ENCODE data around the gene FOXP4. TPM values are rescaled to one million over a fixed set of nuclear protein-coding genes. Genes with fewer than 3 reads are reported as not detected.

Gene FOXP4
- total RNA-seq, 1 experiment from 2014 or later, result 26.0 TPM

- Histone ChIP-seq H3K79me2 (ENCODE audit: low read depth) (no peaks in the 10 kb centered on the region), H3K9me3 (ENCODE audit: insufficient read depth, low read depth) (no peaks in the 10 kb centered on the region), H3K27ac (no peak overlapping the region), H3K4me2 (peak overlapping the region; percentile 78), H3F3A (ENCODE audit: insufficient read depth, low read depth) (no peaks in the 10 kb centered on the region), H3K36me3 (ENCODE audit: low read depth) (no peaks in the 10 kb centered on the region), H3K4me1 (replicated peaks; ENCODE audit: insufficient read depth) (0 out of 2 replicates have a peak, but pooled peaks cover 6% of the 10 kb centered on the region), H3K4me3 (peak overlapping the region; percentile 46; the same call in 1 of the 2 replicates), H3K9me2 (ENCODE audit: insufficient read depth) (no peaks in the 10 kb centered on the region), H3K27me3 (ENCODE audit: insufficient read depth, low read depth) (peaks cover 34% of the 10 kb centered on the region), H4K20me1 (ENCODE audit: insufficient read depth) (no peaks in the 10 kb centered on the region), H2AFZ (no peak overlapping the region)
- no peak for DNase-seq
- intact Hi-C loops (cut with micrococcal nuclease; ENCODE audit: unreplicated experiment), result no loop called here
- ChIA-PET POLR2A (ENCODE audit: unreplicated experiment) (no interaction called here), CTCF (no interaction called here)
- BruUV-seq (replicated peaks), result no TSS peak
- TF ChIP-seq CTCF (conservative IDR thresholded peaks at IDR 0.05) (no peak), EZH2 (IDR thresholded peaks at IDR 0.05; ENCODE audit: low read depth) (no peak)
Measured at GRCh38 chr6:41504466-41505121, 41.6 kb upstream of the FOXP4 start.

DNA sequence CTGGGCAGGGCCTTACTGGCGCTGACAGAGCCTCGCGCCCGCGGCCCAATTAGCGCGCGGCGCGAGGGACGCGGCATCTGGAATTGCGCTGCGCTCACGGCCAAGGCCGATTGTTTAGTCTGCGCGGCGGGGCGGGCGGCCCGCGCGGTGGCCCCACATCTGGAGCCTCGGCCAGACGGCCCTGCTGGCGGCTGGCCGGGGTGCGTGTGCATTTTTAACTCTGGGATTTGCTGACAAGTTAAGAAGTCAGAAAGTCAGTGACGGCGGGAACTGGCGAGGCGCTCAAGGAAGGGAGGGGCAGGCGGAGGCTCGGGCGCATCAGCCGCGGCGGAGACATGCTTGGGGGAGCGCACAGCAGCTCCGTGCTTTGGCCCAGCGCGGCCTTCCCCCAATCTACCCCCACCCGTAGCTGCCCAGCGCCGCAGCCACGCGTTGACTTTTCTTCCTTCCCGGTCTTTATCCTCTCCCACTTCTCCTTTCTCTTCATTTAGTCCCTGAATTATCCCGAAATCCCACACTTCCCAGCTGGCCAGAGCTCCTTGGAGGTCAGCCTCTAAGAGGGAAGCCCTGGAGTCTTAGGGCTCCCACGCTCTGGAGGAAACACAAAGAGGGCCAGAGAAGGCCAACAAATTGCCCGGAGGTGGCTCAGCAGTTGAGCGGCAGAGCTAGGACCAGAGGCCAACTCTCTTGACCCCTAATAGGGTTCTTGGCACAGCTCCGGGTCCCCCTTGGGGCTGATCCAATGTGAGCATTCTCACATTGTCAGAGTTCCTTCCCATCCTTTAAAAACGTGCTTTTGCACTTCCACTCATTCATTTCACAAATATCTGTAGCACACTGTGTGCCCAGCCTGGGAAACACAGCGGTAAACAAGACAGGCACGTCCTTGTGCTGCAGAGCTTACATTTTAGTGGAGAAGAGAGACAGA, 40.8 kb upstream of the FOXP4 start:
- TF ChIP-seq CTCF (conservative IDR thresholded peaks at IDR 0.05) (no peak), EZH2 (IDR thresholded peaks at IDR 0.05; ENCODE audit: low read depth) (no peak)
- Histone ChIP-seq H3K27ac (no peak overlapping the region), H3K36me3 (ENCODE audit: low read depth) (no peaks in the 10 kb centered on the region), H3K4me2 (peak overlapping the region; percentile 42), H4K20me1 (ENCODE audit: insufficient read depth) (no peaks in the 10 kb centered on the region), H3K4me1 (replicated peaks; ENCODE audit: insufficient read depth) (0 out of 2 replicates have a peak, but pooled peaks cover 6% of the 10 kb centered on the region), H3F3A (ENCODE audit: insufficient read depth, low read depth) (no peaks in the 10 kb centered on the region), H3K9me3 (ENCODE audit: insufficient read depth, low read depth) (no peaks in the 10 kb centered on the region), H3K79me2 (ENCODE audit: low read depth) (no peaks in the 10 kb centered on the region), H3K4me3 (no peak overlapping the region), H2AFZ (no peak overlapping the region), H3K9me2 (ENCODE audit: insufficient read depth) (no peaks in the 10 kb centered on the region), H3K27me3 (ENCODE audit: insufficient read depth, low read depth) (peaks cover 34% of the 10 kb centered on the region)
- DNase-seq, result peak in 1 of 2 experiments; percentile 25
- CTCF ChIA-PET, result no interaction called here
- no TSS peak for BruUV-seq (replicated peaks)
- intact Hi-C loops (cut with micrococcal nuclease; ENCODE audit: unreplicated experiment), result no loop called here
- POLR2A ChIA-PET (ENCODE audit: unreplicated experiment), result no interaction called here

- no peak overlapping the region for H3K4me2 ChIP-seq
- no peaks in the 10 kb centered on the region for H3K9me3 ChIP-seq (ENCODE audit: insufficient read depth, low read depth)
- no TSS peak for BruUV-seq (replicated peaks)
- TF ChIP-seq EZH2 (IDR thresholded peaks at IDR 0.05; ENCODE audit: low read depth), result no peak
- TF ChIP-seq CTCF (conservative IDR thresholded peaks at IDR 0.05), result no peak
- peaks cover 33% of the 10 kb centered on the region for H3K27me3 ChIP-seq (ENCODE audit: insufficient read depth, low read depth)
- H3K4me3 ChIP-seq, result no peak overlapping the region
- H4K20me1 ChIP-seq (ENCODE audit: insufficient read depth), result no peaks in the 10 kb centered on the region
- no peak overlapping the region for H3K27ac ChIP-seq
- H3K79me2 ChIP-seq (ENCODE audit: low read depth), result no peaks in the 10 kb centered on the region
- no peak overlapping the region for H2AFZ ChIP-seq
- no peaks in the 10 kb centered on the region for H3K9me2 ChIP-seq (ENCODE audit: insufficient read depth)
- intact Hi-C loops (cut with micrococcal nuclease; ENCODE audit: unreplicated experiment), result no loop called here
- H3F3A ChIP-seq (ENCODE audit: insufficient read depth, low read depth), result no peaks in the 10 kb centered on the region
- H3K4me1 ChIP-seq (replicated peaks; ENCODE audit: insufficient read depth), result 0 out of 2 replicates have a peak, but pooled peaks cover 6% of the 10 kb centered on the region
- no peak for DNase-seq
- H3K36me3 ChIP-seq (ENCODE audit: low read depth), result no peaks in the 10 kb centered on the region
- ChIA-PET CTCF (interaction anchor here (0.6 kb wide), 1 partner anchor 96 kb away, joined by 3 read pairs; no protein-coding TSS in a partner anchor), POLR2A (ENCODE audit: unreplicated experiment) (no interaction called here)
Measured at GRCh38 chr6:41508479-41508878, 37.7 kb upstream of the FOXP4 start.
